Stomach (tissue), 4 donors: ENCODE results near the gene DAGLB.

Experiments used
- EP300 ChIP-seq: sonication (generic); formaldehyde crosslinking; IDR thresholded peaks from one replicate; pipeline ENCODE4 v1.6.1; 2017; ENCODE audit warnings: antibody characterized with exemption
- POLR2A ChIP-seq, 4 donors: fragments of 450-650 bp; IDR thresholded peaks; one replicate each; pipeline ENCODE4 v1.6.1; 2016; ENCODE audit warnings: antibody characterized with exemption in 4 of 4, control low read depth in 2 of 4, mild to moderate bottlenecking in 1 of 4, moderate library complexity in 1 of 4
- TF ChIP-seq, protein P1 (sequence below), 7 experiments: fragments of 450-650 bp in 4 of 7; fragments of 200-600 bp in 3 of 7; sonication (generic) in 3 of 7; IDR thresholded peaks; one replicate each; pipeline ENCODE4 v1.5.1; 2016 to 2019; ENCODE audit warnings: antibody characterized with exemption in 7 of 7, control low read depth in 2 of 7, mild to moderate bottlenecking in 1 of 7

DNA sequence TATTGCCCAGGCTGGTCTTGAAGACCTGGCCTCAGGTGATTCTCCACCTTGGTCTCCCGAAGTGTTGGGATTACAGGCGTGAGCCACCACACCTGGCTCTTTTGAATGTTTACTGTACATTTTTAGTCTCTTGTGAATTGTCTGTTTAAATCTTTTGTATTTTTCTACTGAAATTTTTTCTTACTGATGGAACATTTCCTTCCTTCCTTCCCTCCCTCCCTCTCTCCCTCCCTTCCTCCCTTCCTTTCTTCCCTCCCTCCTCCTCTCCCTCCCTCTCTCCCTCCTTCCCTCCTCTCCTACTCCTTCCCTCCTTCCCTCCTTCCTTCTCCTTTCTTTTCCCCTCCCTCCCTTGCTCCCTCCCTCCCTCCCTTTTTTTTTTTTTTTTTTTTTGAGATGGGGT, 58.0 kb downstream of the DAGLB start:
- TF ChIP-seq POLR2A (IDR thresholded peaks at IDR 0.05), result no peak
- no peak for TF ChIP-seq EP300
- TF ChIP-seq, protein P1, sequence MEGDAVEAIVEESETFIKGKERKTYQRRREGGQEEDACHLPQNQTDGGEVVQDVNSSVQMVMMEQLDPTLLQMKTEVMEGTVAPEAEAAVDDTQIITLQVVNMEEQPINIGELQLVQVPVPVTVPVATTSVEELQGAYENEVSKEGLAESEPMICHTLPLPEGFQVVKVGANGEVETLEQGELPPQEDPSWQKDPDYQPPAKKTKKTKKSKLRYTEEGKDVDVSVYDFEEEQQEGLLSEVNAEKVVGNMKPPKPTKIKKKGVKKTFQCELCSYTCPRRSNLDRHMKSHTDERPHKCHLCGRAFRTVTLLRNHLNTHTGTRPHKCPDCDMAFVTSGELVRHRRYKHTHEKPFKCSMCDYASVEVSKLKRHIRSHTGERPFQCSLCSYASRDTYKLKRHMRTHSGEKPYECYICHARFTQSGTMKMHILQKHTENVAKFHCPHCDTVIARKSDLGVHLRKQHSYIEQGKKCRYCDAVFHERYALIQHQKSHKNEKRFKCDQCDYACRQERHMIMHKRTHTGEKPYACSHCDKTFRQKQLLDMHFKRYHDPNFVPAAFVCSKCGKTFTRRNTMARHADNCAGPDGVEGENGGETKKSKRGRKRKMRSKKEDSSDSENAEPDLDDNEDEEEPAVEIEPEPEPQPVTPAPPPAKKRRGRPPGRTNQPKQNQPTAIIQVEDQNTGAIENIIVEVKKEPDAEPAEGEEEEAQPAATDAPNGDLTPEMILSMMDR (IDR thresholded peaks at IDR 0.05), result no peak
